ENCODE results near the gene MAP4K3. TPM values are rescaled to one million over a fixed set of nuclear protein-coding genes. Genes with fewer than 3 reads are reported as not detected.

MAP4K3 gene
- total RNA-seq, 1 experiment from 2014 or later: 26.6 TPM

- in situ Hi-C loops (cut with HindIII; ENCODE audit: low pct_unique_long_range_greater_than_20kb, low sequenced_read_pairs) (no loop called here), intact Hi-C loops (cut with micrococcal nuclease; ENCODE audit: unreplicated experiment) (no loop called here)
- ChIA-PET POLR2A (no interaction called here), CTCF (no interaction called here)
- no peak for ATAC-seq
- DNase-seq (ENCODE audit: low read depth, low spot score): no peak
- Histone ChIP-seq H3K4me1 (ENCODE audit: control insufficient read depth, insufficient read depth, low read length) (no peaks in the 10 kb centered on the region), H3K27me3 (ENCODE audit: control insufficient read depth, insufficient read depth, low read length) (no peaks in the 10 kb centered on the region), H3K4me3 (ENCODE audit: low read depth in 2 of 2, low read length in 2 of 2) (no peak overlapping the region), H3K9me3 (ENCODE audit: control insufficient read depth, insufficient read depth, low read depth, low read length) (no peaks in the 10 kb centered on the region), H3K36me3 (ENCODE audit: control insufficient read depth, insufficient read depth, low read length) (peaks cover 15% of the 10 kb centered on the region), H3K27ac (ENCODE audit: low read length) (no peak overlapping the region)
- BruUV-seq (replicated peaks): no TSS peak
- no peak for TF ChIP-seq TCF7L2 (IDR thresholded peaks at IDR 0.05; ENCODE audit: low read depth, low read length)
- TF ChIP-seq SIN3A (IDR thresholded peaks at IDR 0.05; ENCODE audit: borderline replicate concordance, insufficient read depth, low read depth, low read length): no peak
- no peak for TF ChIP-seq CTCF (IDR thresholded peaks at IDR 0.05)
- no peak for TF ChIP-seq REST (IDR thresholded peaks at IDR 0.05; ENCODE audit: insufficient read depth in 1 of 2, low read depth in 2 of 2, low read length in 1 of 2)
- no peak for TF ChIP-seq POLR2AphosphoS5 (IDR thresholded peaks at IDR 0.05; ENCODE audit: low read depth, low read length)
Measured at GRCh38 chr2:39275016-39275415, 162.1 kb downstream of the MAP4K3 start.

GRCh38 chr2:39269941-39270340, 167.1 kb downstream of the MAP4K3 start:
- ATAC-seq: no peak
- H3K9me3 ChIP-seq (ENCODE audit: control insufficient read depth, insufficient read depth, low read depth, low read length): no peaks in the 10 kb centered on the region
- intact Hi-C loops (cut with micrococcal nuclease; ENCODE audit: unreplicated experiment): no loop called here
- no peak overlapping the region for H3K4me3 ChIP-seq (ENCODE audit: low read depth in 2 of 2, low read length in 2 of 2)
- H3K27ac ChIP-seq (ENCODE audit: low read length): no peak overlapping the region
- H3K36me3 ChIP-seq (ENCODE audit: control insufficient read depth, insufficient read depth, low read length): peaks cover 13% of the 10 kb centered on the region
- TF ChIP-seq CTCF (IDR thresholded peaks at IDR 0.05) (no peak), SIN3A (IDR thresholded peaks at IDR 0.05; ENCODE audit: borderline replicate concordance, insufficient read depth, low read depth, low read length) (no peak), POLR2AphosphoS5 (IDR thresholded peaks at IDR 0.05; ENCODE audit: low read depth, low read length) (no peak), TCF7L2 (IDR thresholded peaks at IDR 0.05; ENCODE audit: low read depth, low read length) (no peak), REST (IDR thresholded peaks at IDR 0.05; ENCODE audit: insufficient read depth in 1 of 2, low read depth in 2 of 2, low read length in 1 of 2) (no peak)
- H3K27me3 ChIP-seq (ENCODE audit: control insufficient read depth, insufficient read depth, low read length): no peaks in the 10 kb centered on the region
- CTCF ChIA-PET: no interaction called here
- TSS peak; percentile 8 for BruUV-seq (replicated peaks)
- DNase-seq (ENCODE audit: low read depth, low spot score): no peak
- POLR2A ChIA-PET: no interaction called here
- H3K4me1 ChIP-seq (ENCODE audit: control insufficient read depth, insufficient read depth, low read length): no peaks in the 10 kb centered on the region
- in situ Hi-C loops (cut with HindIII; ENCODE audit: low pct_unique_long_range_greater_than_20kb, low sequenced_read_pairs): no loop called here

Data from Panc1 (cell line).